ENCODE measurements around the gene EPB41L3. TPM values are rescaled to one million over a fixed set of nuclear protein-coding genes. Genes with fewer than 3 reads are reported as not detected.

EPB41L3 gene
- total RNA-seq, 2 donors from 2014 or later, result 25.0 to 182 TPM

DNA sequence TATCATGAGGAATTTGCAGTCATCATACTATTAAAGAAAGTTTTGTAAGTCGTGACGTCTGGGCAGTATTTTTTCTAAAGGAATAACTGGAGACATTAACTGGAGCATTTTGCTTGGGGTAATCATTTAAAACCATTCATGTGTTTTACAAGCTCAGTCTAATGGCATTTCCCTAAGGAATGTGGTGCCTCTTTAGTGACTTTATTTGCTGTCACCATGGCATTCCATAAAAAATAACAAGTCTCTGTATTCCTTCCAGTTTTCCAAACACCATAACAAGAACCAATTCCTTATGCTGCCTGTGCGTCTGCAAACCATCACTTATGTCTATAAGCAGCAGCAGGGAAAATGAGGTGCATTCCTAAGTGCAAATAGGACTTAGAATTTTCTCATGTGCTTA lies 82.8 kb downstream of the EPB41L3 start:
- WGBS, result 40% methylated on average over 3 of the region's 3 CpGs

DNA sequence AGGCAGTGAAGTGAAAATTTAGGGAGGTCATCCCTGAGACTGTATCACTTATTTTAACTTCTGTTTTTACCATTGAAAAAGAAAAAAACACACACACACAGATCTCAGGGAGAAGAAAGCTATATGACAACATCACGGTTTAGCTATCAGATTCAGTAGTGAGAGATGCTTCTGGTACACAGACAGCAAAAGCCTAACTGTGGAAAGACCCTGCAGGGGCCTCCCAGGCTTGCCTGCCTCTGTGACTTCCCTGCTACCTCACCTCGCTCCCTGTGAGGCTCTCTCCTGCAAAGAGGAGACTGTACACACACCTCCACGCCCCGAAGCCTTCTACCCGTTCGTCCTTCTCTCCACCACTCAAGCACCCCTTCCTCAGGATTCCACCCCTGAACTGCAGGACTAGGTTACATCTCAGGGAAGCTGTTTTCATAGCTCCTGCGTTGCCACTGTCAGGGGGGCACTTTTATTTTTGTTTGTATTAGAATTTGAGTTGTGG lies 86.3 kb downstream of the EPB41L3 start:
- H3K27me3 ChIP-seq (replicated peaks; ENCODE audit: insufficient read depth), result no peaks in the 10 kb centered on the region
- H3K9me3 ChIP-seq, result no peaks in the 10 kb centered on the region
- no peaks in the 10 kb centered on the region for H3K36me3 ChIP-seq
- H3K4me1 ChIP-seq (replicated peaks), result no peaks in the 10 kb centered on the region
- H3K27ac ChIP-seq, result no peak overlapping the region
- DNase-seq (ENCODE audit: low spot score), result no peak
- intact Hi-C loops (cut with DNase I), result loop anchor here (5.0 kb wide), 1 partner anchor 85 kb away; the partner anchor contains the start of gene EPB41L3
- TF ChIP-seq, protein P1, sequence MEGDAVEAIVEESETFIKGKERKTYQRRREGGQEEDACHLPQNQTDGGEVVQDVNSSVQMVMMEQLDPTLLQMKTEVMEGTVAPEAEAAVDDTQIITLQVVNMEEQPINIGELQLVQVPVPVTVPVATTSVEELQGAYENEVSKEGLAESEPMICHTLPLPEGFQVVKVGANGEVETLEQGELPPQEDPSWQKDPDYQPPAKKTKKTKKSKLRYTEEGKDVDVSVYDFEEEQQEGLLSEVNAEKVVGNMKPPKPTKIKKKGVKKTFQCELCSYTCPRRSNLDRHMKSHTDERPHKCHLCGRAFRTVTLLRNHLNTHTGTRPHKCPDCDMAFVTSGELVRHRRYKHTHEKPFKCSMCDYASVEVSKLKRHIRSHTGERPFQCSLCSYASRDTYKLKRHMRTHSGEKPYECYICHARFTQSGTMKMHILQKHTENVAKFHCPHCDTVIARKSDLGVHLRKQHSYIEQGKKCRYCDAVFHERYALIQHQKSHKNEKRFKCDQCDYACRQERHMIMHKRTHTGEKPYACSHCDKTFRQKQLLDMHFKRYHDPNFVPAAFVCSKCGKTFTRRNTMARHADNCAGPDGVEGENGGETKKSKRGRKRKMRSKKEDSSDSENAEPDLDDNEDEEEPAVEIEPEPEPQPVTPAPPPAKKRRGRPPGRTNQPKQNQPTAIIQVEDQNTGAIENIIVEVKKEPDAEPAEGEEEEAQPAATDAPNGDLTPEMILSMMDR (IDR thresholded peaks at IDR 0.05), result no peak
- TF ChIP-seq POLR2A (IDR thresholded peaks at IDR 0.05), result no peak
- TF ChIP-seq POLR2AphosphoS5 (IDR thresholded peaks at IDR 0.05), result no peak
- H3K4me3 ChIP-seq, result no peak overlapping the region
- 80% methylated on average over 7 of the region's 7 CpGs for WGBS

More for the DNA sequence above, 82.8 kb downstream of the EPB41L3 start:
- Histone ChIP-seq H3K27ac (no peak overlapping the region), H3K4me1 (replicated peaks) (no peaks in the 10 kb centered on the region), H3K4me3 (no peak overlapping the region), H3K27me3 (replicated peaks; ENCODE audit: insufficient read depth) (no peaks in the 10 kb centered on the region), H3K36me3 (no peaks in the 10 kb centered on the region), H3K9me3 (no peaks in the 10 kb centered on the region)
- TF ChIP-seq, protein P1 (IDR thresholded peaks at IDR 0.05), result no peak
- TF ChIP-seq POLR2AphosphoS5 (IDR thresholded peaks at IDR 0.05) (no peak), POLR2A (IDR thresholded peaks at IDR 0.05) (no peak)
- no peak for DNase-seq (ENCODE audit: low spot score)
- intact Hi-C loops (cut with DNase I), result no loop called here

DNA sequence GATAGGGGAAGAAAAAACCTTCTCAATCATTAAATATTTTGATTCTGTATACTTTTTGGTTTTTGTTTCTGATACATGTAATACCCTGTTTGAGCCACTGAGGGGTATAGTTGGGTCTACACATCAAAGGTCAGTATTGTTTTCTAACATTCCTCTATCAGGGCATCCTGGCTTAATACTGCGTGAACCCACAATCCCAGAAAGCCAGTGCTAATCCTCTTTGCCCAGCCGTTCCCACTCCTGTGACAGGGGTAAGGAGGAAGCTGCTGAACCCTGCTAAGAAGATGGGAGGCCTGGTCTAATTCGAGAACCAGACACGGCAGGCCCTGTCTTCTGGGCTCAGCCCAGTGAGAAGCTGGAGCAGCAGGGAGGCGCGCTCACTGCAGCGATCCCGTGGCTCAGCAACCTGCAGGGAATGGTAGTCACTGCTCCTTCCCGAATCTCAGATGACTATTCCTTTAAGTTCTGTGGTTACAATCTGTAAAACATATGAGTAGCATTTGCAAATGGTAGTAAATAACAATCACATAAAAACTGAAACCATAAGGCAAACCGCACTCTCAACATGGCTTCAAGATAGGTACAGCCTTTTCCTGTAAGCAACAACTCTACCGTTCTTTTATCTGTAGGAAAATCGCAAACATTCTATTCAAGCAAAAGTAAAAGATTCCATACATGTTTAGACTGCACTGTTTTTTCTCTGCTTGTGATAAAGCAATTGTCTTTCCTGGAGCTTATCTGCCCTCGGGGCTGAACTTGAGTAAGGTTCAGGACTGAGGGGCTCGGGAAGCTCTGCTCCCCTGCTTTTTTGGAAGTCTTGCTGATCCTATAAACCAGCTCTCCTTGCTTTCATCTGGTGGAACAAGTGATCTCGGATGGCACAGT lies 87.0 kb downstream of the EPB41L3 start:
- TF ChIP-seq POLR2A (IDR thresholded peaks at IDR 0.05) (no peak), POLR2AphosphoS5 (IDR thresholded peaks at IDR 0.05) (no peak)
- TF ChIP-seq, protein P1 (IDR thresholded peaks at IDR 0.05), result peak in 3 of 4 experiments; percentile 31 to 51 (median 36)
- Histone ChIP-seq H3K4me1 (replicated peaks) (no peaks in the 10 kb centered on the region), H3K36me3 (no peaks in the 10 kb centered on the region), H3K27me3 (replicated peaks; ENCODE audit: insufficient read depth) (no peaks in the 10 kb centered on the region), H3K9me3 (no peaks in the 10 kb centered on the region), H3K27ac (no peak overlapping the region), H3K4me3 (no peak overlapping the region)
- WGBS, result 31% methylated on average over 15 of the region's 15 CpGs
- DNase-seq (ENCODE audit: low spot score), result no peak
- intact Hi-C loops (cut with DNase I), result loop anchor here (5.0 kb wide), 1 partner anchor 85 kb away; the partner anchor contains the start of gene EPB41L3

DNA sequence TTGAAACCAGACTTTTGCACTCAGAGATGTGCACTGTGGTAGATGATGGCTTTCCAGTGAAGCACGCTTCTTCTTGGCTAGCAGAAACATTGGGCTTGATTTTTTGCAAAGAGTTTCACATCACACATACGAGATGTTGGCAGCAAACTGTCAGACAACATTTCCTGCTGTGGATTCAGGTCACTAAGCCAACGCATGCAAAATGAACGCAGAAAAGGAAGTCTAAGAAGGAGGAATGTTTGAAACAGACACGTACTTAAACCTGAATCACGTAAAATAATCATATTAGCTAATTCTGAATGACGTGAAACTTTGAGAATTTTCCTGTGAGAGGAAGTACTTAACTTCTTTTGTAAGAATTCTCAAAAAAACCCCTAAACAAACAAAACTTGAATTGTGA lies 88.1 kb downstream of the EPB41L3 start:
- no peaks in the 10 kb centered on the region for H3K9me3 ChIP-seq
- H3K27ac ChIP-seq, result no peak overlapping the region
- H3K4me1 ChIP-seq (replicated peaks), result no peaks in the 10 kb centered on the region
- TF ChIP-seq POLR2AphosphoS5 (IDR thresholded peaks at IDR 0.05) (no peak), POLR2A (IDR thresholded peaks at IDR 0.05) (no peak)
- no peak for DNase-seq (ENCODE audit: low spot score)
- no peaks in the 10 kb centered on the region for H3K27me3 ChIP-seq (replicated peaks; ENCODE audit: insufficient read depth)
- H3K4me3 ChIP-seq, result no peak overlapping the region
- no peaks in the 10 kb centered on the region for H3K36me3 ChIP-seq
- 78% methylated on average over 7 of the region's 7 CpGs for WGBS
- intact Hi-C loops (cut with DNase I), result loop anchor here (5.0 kb wide), 1 partner anchor 87 kb away; the partner anchor contains the start of gene EPB41L3

DNA sequence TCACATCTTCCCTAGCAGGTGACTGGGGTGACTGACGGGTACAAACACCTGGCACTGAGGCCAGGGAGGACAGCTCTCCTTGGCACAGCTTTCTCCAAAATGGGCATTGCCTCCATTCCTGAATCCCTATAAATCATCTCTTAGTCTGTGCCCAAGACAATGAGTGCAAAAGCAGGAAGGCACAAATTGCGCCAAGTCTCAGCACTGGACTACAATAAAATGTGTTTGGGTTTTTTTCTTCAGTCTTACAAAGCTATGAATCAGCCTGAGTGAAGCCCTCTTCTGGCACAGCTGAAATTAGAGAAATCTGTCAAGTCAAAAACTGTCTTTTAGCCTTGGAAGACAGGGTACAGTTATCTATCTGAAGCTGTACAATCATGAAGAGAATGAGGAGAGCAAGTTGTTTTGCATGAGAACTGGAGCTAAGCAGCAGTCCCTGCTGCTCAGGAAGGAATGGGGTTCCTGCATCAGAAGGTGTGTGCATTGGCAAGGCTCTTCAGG lies 90.8 kb downstream of the EPB41L3 start:
- no peak for DNase-seq (ENCODE audit: low spot score)
- H3K9me3 ChIP-seq, result no peaks in the 10 kb centered on the region
- 45% methylated on average over 2 of the region's 2 CpGs for WGBS
- intact Hi-C loops (cut with DNase I), result no loop called here
- TF ChIP-seq POLR2A (IDR thresholded peaks at IDR 0.05), result no peak
- TF ChIP-seq, protein P1 (IDR thresholded peaks at IDR 0.05), result no peak
- no peak for TF ChIP-seq POLR2AphosphoS5 (IDR thresholded peaks at IDR 0.05)
- H3K27me3 ChIP-seq (replicated peaks; ENCODE audit: insufficient read depth), result no peaks in the 10 kb centered on the region
- H3K27ac ChIP-seq, result no peak overlapping the region
- no peaks in the 10 kb centered on the region for H3K4me1 ChIP-seq (replicated peaks)
- no peak overlapping the region for H3K4me3 ChIP-seq
- no peaks in the 10 kb centered on the region for H3K36me3 ChIP-seq

Measured in prostate gland (tissue), 2 donors.